KMS-11 (cell line): Measurements from ENCODE around the gene IFNAR1.

Experiments
- H2AFZ ChIP-seq: fragments of 200-600 bp; sonication (generic); 2 replicates; pipeline ENCODE4 v1.6.1; 2016; ENCODE audit warnings: antibody characterized with exemption, mixed run types, low read depth
- H3K27ac ChIP-seq: fragments of 200-600 bp; sonication (generic); 2 replicates; pipeline ENCODE4 v1.6.1; 2016; ENCODE audit warnings: mild to moderate bottlenecking, mixed run types
- H3K27me3 ChIP-seq: fragments of 200-600 bp; sonication (generic); 2 replicates; pipeline ENCODE4 v1.6.1; 2017; ENCODE audit warnings: mild to moderate bottlenecking, low read depth, mixed run types, moderate library complexity; ENCODE audit not compliant: insufficient read depth
- H3K36me3 ChIP-seq: fragments of 200-600 bp; sonication (generic); 2 replicates; pipeline ENCODE4 v1.6.1; 2017; ENCODE audit warnings: mild to moderate bottlenecking, mixed run types; ENCODE audit not compliant: insufficient read depth
- H3K4me1 ChIP-seq: fragments of 200-600 bp; sonication (generic); 2 replicates; pipeline ENCODE4 v1.6.1; 2016; ENCODE audit warnings: mild to moderate bottlenecking, low read depth, mixed run types; ENCODE audit not compliant: poor library complexity, severe bottlenecking
- H3K4me2 ChIP-seq: fragments of 200-600 bp; sonication (generic); 2 replicates; pipeline ENCODE4 v1.7.0; 2016; ENCODE audit warnings: mild to moderate bottlenecking, mixed run types
- H3K4me3 ChIP-seq: fragments of 200-600 bp; sonication (generic); IDR thresholded peaks from 2 replicates; pipeline ENCODE4 v1.6.1; 2017; ENCODE audit warnings: low read depth, low read length, mixed read lengths; ENCODE audit not compliant: insufficient read depth
- H3K79me2 ChIP-seq: fragments of 200-600 bp; sonication (generic); 2 replicates; pipeline ENCODE4 v1.6.1; 2016; ENCODE audit warnings: low read depth, mixed run types; ENCODE audit not compliant: insufficient read depth
- H3K9ac ChIP-seq: fragments of 200-600 bp; sonication (generic); 2 replicates; pipeline ENCODE4 v1.6.1; 2016; ENCODE audit warnings: mild to moderate bottlenecking, mixed run types
- H4K20me1 ChIP-seq: fragments of 200-600 bp; sonication (generic); 2 replicates; pipeline ENCODE4 v1.6.1; 2016; ENCODE audit warnings: mild to moderate bottlenecking, mixed run types; ENCODE audit not compliant: insufficient read depth
- CTCF ChIP-seq: fragments of 200-600 bp; sonication (generic); conservative IDR thresholded peaks from 2 replicates; pipeline ENCODE4 v1.6.1; 2017; ENCODE audit warnings: low read depth, mild to moderate bottlenecking, antibody characterized with exemption, low read length, moderate library complexity, mixed read lengths

Gene IFNAR1

GRCh38 chr21:33383056-33383888, 58.5 kb downstream of the IFNAR1 start:
- peaks cover 40% of the 10 kb centered on the region for H3K4me1 ChIP-seq
- H3K4me2 ChIP-seq: peak overlapping the region; percentile 96
- H3K27me3 ChIP-seq: no peaks in the 10 kb centered on the region
- no peak for TF ChIP-seq CTCF
- H4K20me1 ChIP-seq: no peaks in the 10 kb centered on the region
- H3K36me3 ChIP-seq: no peaks in the 10 kb centered on the region
- H3K4me3 ChIP-seq: no peak overlapping the region
- H3K27ac ChIP-seq: peak overlapping the region; percentile 78
- peak overlapping the region; percentile 67 for H3K9ac ChIP-seq
- H3K79me2 ChIP-seq: no peaks in the 10 kb centered on the region
- peak overlapping the region; percentile 99 for H2AFZ ChIP-seq

- Histone ChIP-seq H3K36me3 (no peaks in the 10 kb centered on the region), H3K9ac (no peak overlapping the region), H3K79me2 (no peaks in the 10 kb centered on the region), H3K4me2 (peak overlapping the region; percentile 96; the same call in 1 of the 2 replicates), H4K20me1 (no peaks in the 10 kb centered on the region), H3K4me1 (peaks cover 38% of the 10 kb centered on the region), H2AFZ (no peak overlapping the region), H3K27me3 (no peaks in the 10 kb centered on the region), H3K27ac (no peak overlapping the region), H3K4me3 (no peak overlapping the region)
- no peak for TF ChIP-seq CTCF
Observed at GRCh38 chr21:33384841-33385331, 60.1 kb downstream of the IFNAR1 start.

GRCh38 chr21:33386222-33386784, 61.5 kb downstream of the IFNAR1 start:
- TF ChIP-seq CTCF: 0 out of 2 replicates have a peak, but pooled peaks have one; percentile 16
- Histone ChIP-seq H2AFZ (no peak overlapping the region), H3K27ac (no peak overlapping the region), H3K36me3 (no peaks in the 10 kb centered on the region), H3K4me1 (peaks cover 25% of the 10 kb centered on the region), H3K79me2 (no peaks in the 10 kb centered on the region), H3K4me3 (no peak overlapping the region), H4K20me1 (no peaks in the 10 kb centered on the region), H3K9ac (no peak overlapping the region), H3K4me2 (no peak overlapping the region), H3K27me3 (no peaks in the 10 kb centered on the region)

GRCh38 chr21:33387294-33387693, 62.5 kb downstream of the IFNAR1 start:
- Histone ChIP-seq H3K9ac (no peak overlapping the region), H3K27ac (no peak overlapping the region), H3K79me2 (no peaks in the 10 kb centered on the region), H3K4me2 (no peak overlapping the region), H4K20me1 (no peaks in the 10 kb centered on the region), H3K36me3 (no peaks in the 10 kb centered on the region), H2AFZ (no peak overlapping the region), H3K4me1 (peaks cover 24% of the 10 kb centered on the region), H3K4me3 (no peak overlapping the region), H3K27me3 (0 out of 2 replicates have a peak, but pooled peaks cover 2% of the 10 kb centered on the region)
- TF ChIP-seq CTCF: no peak
